ENCODE data around the gene SH3PXD2A.

SH3PXD2A gene, protein sequence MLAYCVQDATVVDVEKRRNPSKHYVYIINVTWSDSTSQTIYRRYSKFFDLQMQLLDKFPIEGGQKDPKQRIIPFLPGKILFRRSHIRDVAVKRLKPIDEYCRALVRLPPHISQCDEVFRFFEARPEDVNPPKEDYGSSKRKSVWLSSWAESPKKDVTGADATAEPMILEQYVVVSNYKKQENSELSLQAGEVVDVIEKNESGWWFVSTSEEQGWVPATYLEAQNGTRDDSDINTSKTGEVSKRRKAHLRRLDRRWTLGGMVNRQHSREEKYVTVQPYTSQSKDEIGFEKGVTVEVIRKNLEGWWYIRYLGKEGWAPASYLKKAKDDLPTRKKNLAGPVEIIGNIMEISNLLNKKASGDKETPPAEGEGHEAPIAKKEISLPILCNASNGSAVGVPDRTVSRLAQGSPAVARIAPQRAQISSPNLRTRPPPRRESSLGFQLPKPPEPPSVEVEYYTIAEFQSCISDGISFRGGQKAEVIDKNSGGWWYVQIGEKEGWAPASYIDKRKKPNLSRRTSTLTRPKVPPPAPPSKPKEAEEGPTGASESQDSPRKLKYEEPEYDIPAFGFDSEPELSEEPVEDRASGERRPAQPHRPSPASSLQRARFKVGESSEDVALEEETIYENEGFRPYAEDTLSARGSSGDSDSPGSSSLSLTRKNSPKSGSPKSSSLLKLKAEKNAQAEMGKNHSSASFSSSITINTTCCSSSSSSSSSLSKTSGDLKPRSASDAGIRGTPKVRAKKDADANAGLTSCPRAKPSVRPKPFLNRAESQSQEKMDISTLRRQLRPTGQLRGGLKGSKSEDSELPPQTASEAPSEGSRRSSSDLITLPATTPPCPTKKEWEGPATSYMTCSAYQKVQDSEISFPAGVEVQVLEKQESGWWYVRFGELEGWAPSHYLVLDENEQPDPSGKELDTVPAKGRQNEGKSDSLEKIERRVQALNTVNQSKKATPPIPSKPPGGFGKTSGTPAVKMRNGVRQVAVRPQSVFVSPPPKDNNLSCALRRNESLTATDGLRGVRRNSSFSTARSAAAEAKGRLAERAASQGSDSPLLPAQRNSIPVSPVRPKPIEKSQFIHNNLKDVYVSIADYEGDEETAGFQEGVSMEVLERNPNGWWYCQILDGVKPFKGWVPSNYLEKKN

DNA sequence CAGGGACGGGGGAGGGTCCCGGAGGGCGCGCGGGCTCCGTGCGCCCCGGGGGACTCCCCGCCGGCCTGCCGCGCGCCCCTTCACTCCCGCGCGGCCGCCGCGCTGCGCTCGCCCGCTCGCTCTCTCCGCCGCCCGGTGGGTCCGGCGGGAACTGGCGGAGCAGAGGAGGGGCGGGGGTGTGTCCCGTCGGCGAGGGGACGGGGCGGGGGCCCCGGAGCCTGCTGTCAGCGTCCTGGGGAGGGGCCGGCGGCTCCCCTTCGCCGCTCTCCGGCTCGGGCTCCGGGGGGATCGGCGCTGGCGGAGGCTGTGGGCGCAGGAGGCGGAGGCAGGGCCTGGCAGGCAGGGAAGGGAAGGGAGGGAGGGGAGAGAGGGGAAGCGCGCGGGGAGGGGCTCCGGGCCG lies at the start of gene SH3PXD2A:
TSS of gene SH3PXD2A (minus strand) at position 153 of the 400 bp plus-strand sequence. CDS start 310 bp downstream, outside the sequence.
- no peak for DNase-seq (ENCODE audit: low spot score in 2 of 2)

DNA sequence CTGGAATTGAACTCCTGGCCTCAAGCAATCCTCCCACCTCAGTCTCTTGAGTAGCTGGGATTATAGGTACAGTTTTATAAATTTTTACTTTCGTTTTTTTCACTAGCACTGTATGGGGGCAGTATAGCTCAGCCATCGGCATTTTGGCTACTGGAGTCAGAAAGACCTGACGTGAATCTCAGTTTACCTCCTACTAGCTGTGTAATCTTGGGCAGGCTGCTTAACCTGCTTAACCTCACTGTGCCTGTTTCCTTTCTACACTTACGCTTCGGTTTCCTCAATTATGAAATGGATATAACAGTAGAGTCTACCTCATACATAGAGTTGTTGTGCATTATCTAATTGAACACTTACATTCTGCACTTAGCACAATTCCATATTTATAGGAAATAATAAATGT lies 45.9 kb upstream of the SH3PXD2A start:
- H3K4me3 Mint-ChIP-seq, result no peak overlapping the region
- DNase-seq (ENCODE audit: low spot score in 2 of 2), result no peak
- H3K9me3 Mint-ChIP-seq, result no peaks in the 10 kb centered on the region
- no peaks in the 10 kb centered on the region for H3K27me3 Mint-ChIP-seq
- no peak for ATAC-seq (replicated peaks; ENCODE audit: extremely low read depth, poor library complexity, severe bottlenecking)
- H3K27ac Mint-ChIP-seq (ENCODE audit: low read depth), result peak overlapping the region; percentile 58
- peaks cover 41% of the 10 kb centered on the region for H3K36me3 Mint-ChIP-seq (ENCODE audit: insufficient read depth)
- H3K4me1 Mint-ChIP-seq, result peaks cover 20% of the 10 kb centered on the region

More for the DNA sequence above, at the start of gene SH3PXD2A:
- H3K4me3 Mint-ChIP-seq, result peak within 1 kb of the TSS; percentile 79
- ATAC-seq (replicated peaks; ENCODE audit: extremely low read depth, poor library complexity, severe bottlenecking), result peak; percentile 19
- no peak within 1 kb of the TSS for H3K27ac Mint-ChIP-seq (ENCODE audit: low read depth)
- H3K27me3 Mint-ChIP-seq, result peaks cover 59% of the 10 kb centered on the region
- H3K4me1 Mint-ChIP-seq, result peaks cover 10% of the 10 kb centered on the region
- H3K9me3 Mint-ChIP-seq, result no peaks in the 10 kb centered on the region
- no peaks in the 10 kb centered on the region for H3K36me3 Mint-ChIP-seq (ENCODE audit: insufficient read depth)

DNA sequence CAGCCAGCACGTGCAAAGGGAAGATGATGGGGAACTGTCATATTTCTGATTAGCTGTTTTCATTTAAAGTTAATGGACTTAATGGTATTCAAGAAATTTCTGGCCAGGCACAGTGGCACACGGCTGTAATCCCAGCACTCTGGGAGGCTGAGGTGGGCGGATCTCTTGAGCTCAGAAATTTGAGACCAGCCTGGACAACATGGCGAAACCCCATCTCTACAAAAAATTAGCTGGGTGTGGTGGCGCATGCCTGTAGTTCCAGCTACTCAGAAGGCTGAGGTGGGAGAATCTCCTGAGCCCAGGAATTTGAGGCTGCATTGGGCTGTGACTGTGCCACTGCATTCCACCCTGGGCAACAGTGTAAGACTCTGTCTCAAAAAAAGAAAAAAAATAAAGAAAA lies 43.9 kb upstream of the SH3PXD2A start:
- no peak overlapping the region for H3K27ac Mint-ChIP-seq (ENCODE audit: low read depth)

DNA sequence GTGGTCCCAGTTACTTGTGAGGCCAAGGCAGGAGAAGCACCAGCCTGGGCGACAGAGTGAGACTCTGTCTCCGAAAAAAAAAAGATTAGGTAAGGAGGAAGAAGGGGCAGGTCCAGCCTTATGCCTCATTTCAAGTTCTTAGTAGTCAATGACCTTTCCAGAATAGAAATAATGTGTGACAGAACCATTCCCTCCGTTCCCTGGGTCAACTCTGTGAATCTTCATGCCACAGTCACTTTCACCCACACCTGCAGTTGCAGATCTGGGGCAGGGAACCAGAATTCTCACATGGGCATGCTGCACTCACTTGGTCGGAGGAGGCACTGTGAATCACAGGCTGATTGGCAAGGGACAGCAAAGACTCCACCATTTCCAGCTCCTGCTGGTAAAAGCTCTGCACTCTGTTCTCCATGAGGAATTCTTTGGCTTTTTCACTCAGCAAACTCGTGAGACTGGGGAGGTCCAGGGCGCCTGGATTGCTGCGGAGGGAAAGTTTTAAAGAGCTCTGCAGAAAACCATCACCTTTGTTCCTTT lies 41.9 kb upstream of the SH3PXD2A start:
- H3K36me3 Mint-ChIP-seq (ENCODE audit: insufficient read depth), result peaks cover 52% of the 10 kb centered on the region
- H3K4me1 Mint-ChIP-seq, result peaks cover 26% of the 10 kb centered on the region
- no peaks in the 10 kb centered on the region for H3K9me3 Mint-ChIP-seq
- no peak overlapping the region for H3K27ac Mint-ChIP-seq (ENCODE audit: low read depth)
- no peaks in the 10 kb centered on the region for H3K27me3 Mint-ChIP-seq
- ATAC-seq (replicated peaks; ENCODE audit: extremely low read depth, poor library complexity, severe bottlenecking) (no peak), DNase-seq (ENCODE audit: low spot score in 2 of 2) (no peak)
- no peak overlapping the region for H3K4me3 Mint-ChIP-seq

More for the DNA sequence above, 43.9 kb upstream of the SH3PXD2A start:
- H3K4me3 Mint-ChIP-seq, result no peak overlapping the region
- ATAC-seq (replicated peaks; ENCODE audit: extremely low read depth, poor library complexity, severe bottlenecking) (no peak), DNase-seq (ENCODE audit: low spot score in 2 of 2) (no peak)
- H3K36me3 Mint-ChIP-seq (ENCODE audit: insufficient read depth), result peaks cover 47% of the 10 kb centered on the region
- H3K27me3 Mint-ChIP-seq, result no peaks in the 10 kb centered on the region
- H3K9me3 Mint-ChIP-seq, result no peaks in the 10 kb centered on the region
- peaks cover 26% of the 10 kb centered on the region for H3K4me1 Mint-ChIP-seq

DNA sequence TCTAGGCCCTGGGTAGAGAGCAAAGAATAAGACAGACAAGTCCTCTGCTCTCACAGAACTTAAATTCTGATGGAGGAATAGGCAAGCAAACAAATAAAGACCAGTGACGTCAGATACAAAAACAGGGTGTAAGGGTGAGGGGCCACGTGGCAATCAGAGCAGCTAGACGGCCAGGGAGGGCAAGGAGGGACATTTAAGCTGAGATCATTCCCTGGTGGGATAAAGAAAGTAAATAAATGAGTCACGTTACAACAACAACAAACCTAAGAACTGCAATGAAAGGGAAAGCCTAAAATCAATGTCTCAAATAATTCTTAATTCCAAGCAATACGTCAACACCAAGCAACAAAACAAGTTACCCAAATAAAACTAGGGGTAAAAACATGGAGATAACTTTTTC lies 40.8 kb upstream of the SH3PXD2A start:
- no peak for ATAC-seq (replicated peaks; ENCODE audit: extremely low read depth, poor library complexity, severe bottlenecking)
- DNase-seq (ENCODE audit: low spot score in 2 of 2), result no peak
- Mint-ChIP-seq H3K36me3 (ENCODE audit: insufficient read depth) (peaks cover 55% of the 10 kb centered on the region), H3K27me3 (no peaks in the 10 kb centered on the region), H3K4me1 (peaks cover 26% of the 10 kb centered on the region), H3K27ac (ENCODE audit: low read depth) (no peak overlapping the region), H3K9me3 (no peaks in the 10 kb centered on the region), H3K4me3 (no peak overlapping the region)

GRCh38 chr10:103895411-103896186 lies 40.2 kb upstream of the SH3PXD2A start:
- Mint-ChIP-seq H3K4me1 (peaks cover 22% of the 10 kb centered on the region), H3K27ac (ENCODE audit: low read depth) (peak overlapping the region; percentile 78), H3K4me3 (no peak overlapping the region), H3K27me3 (no peaks in the 10 kb centered on the region), H3K36me3 (ENCODE audit: insufficient read depth) (peaks cover 53% of the 10 kb centered on the region), H3K9me3 (no peaks in the 10 kb centered on the region)
- ATAC-seq (replicated peaks; ENCODE audit: extremely low read depth, poor library complexity, severe bottlenecking) (no peak), DNase-seq (ENCODE audit: low spot score in 2 of 2) (no peak)

- Mint-ChIP-seq H3K9me3 (no peaks in the 10 kb centered on the region), H3K36me3 (ENCODE audit: insufficient read depth) (peaks cover 47% of the 10 kb centered on the region), H3K27me3 (no peaks in the 10 kb centered on the region), H3K27ac (ENCODE audit: low read depth) (peak overlapping the region; percentile 78), H3K4me3 (no peak overlapping the region), H3K4me1 (peaks cover 17% of the 10 kb centered on the region)
- ATAC-seq (replicated peaks; ENCODE audit: extremely low read depth, poor library complexity, severe bottlenecking), result no peak
- no peak for DNase-seq (ENCODE audit: low spot score in 2 of 2)
Measured at GRCh38 chr10:103894441-103894864, 39.1 kb upstream of the SH3PXD2A start.

DNA sequence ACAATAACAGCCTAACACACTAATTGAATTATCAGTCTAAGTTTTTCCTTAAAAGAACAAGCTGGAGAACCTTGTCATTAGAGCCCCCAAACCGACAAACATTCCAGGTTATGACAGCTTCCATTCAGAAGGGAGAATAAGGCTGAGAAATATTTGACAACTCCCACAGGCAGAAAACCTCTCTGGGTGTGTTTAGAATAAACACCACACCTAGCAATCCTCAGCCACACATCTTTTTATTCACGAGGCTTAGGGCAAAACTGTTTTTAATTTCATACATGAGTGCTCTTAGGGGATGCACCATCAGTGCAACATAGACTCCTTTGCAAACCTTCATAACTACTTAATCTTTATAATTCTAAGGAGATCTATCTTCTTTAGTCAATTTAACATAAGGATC lies 38.4 kb upstream of the SH3PXD2A start:
- peaks cover 47% of the 10 kb centered on the region for H3K36me3 Mint-ChIP-seq (ENCODE audit: insufficient read depth)
- no peaks in the 10 kb centered on the region for H3K27me3 Mint-ChIP-seq
- no peaks in the 10 kb centered on the region for H3K9me3 Mint-ChIP-seq
- no peak for ATAC-seq (replicated peaks; ENCODE audit: extremely low read depth, poor library complexity, severe bottlenecking)
- peak overlapping the region; percentile 78 for H3K27ac Mint-ChIP-seq (ENCODE audit: low read depth)
- no peak for DNase-seq (ENCODE audit: low spot score in 2 of 2)
- H3K4me1 Mint-ChIP-seq, result peaks cover 21% of the 10 kb centered on the region
- H3K4me3 Mint-ChIP-seq, result no peak overlapping the region

DNA sequence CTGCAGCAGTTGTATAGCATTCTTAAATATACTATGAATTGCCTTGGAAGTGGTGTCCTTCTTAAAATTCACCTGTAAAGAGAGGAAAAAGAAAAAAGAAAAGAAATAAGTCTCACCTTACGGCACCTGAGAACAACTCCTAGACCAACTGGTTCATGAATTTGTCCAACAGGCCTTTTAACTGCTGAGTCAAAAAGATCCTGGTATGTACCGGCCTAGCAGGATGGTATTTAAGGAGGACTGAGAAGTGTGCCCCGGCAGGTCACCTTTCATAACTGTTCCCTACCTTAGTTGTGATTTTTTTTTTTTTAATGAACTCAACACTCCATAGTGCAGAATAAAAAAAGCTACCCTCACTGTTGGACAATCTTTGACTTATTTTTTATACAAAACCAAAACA lies 36.8 kb upstream of the SH3PXD2A start:
- peaks cover 28% of the 10 kb centered on the region for H3K4me1 Mint-ChIP-seq
- ATAC-seq (replicated peaks; ENCODE audit: extremely low read depth, poor library complexity, severe bottlenecking) (no peak), DNase-seq (ENCODE audit: low spot score in 2 of 2) (no peak)
- no peak overlapping the region for H3K4me3 Mint-ChIP-seq
- no peaks in the 10 kb centered on the region for H3K9me3 Mint-ChIP-seq
- H3K27me3 Mint-ChIP-seq, result no peaks in the 10 kb centered on the region
- H3K27ac Mint-ChIP-seq (ENCODE audit: low read depth), result no peak overlapping the region
- peaks cover 46% of the 10 kb centered on the region for H3K36me3 Mint-ChIP-seq (ENCODE audit: insufficient read depth)

DNA sequence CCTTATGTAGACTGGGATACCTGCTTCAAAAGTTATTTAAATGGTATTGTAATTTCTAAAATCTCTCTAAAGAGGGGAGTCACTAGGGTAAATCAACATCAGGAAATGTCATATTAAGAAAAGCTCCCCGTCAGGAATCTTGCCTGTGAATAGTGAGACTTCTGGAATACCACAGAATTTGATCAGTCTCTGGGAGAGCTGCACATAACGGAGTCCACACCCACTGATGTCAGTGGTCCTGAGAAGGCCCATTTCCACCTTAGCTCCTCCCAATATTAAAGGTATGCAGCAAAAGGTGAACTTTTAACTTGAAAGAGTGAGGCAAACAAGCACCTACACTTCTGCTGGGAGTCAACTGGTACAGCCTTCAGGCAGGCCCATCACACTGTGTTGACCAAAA lies 35.3 kb upstream of the SH3PXD2A start:
- Mint-ChIP-seq H3K36me3 (ENCODE audit: insufficient read depth) (peaks cover 45% of the 10 kb centered on the region), H3K27ac (ENCODE audit: low read depth) (peak overlapping the region; percentile 56), H3K4me1 (peaks cover 25% of the 10 kb centered on the region), H3K27me3 (no peaks in the 10 kb centered on the region), H3K4me3 (no peak overlapping the region), H3K9me3 (no peaks in the 10 kb centered on the region)
- no peak for ATAC-seq (replicated peaks; ENCODE audit: extremely low read depth, poor library complexity, severe bottlenecking)
- no peak for DNase-seq (ENCODE audit: low spot score in 2 of 2)

- Mint-ChIP-seq H3K36me3 (ENCODE audit: insufficient read depth) (peaks cover 46% of the 10 kb centered on the region), H3K27ac (ENCODE audit: low read depth) (peak overlapping the region; percentile 56)
Measured at GRCh38 chr10:103890194-103890658, 34.9 kb upstream of the SH3PXD2A start.

More at GRCh38 chr10:103890194-103890658, 34.9 kb upstream of the SH3PXD2A start:
- DNase-seq (ENCODE audit: low spot score in 2 of 2) (no peak), ATAC-seq (replicated peaks; ENCODE audit: extremely low read depth, poor library complexity, severe bottlenecking) (no peak)
- Mint-ChIP-seq H3K4me1 (peaks cover 21% of the 10 kb centered on the region), H3K9me3 (no peaks in the 10 kb centered on the region), H3K4me3 (no peak overlapping the region), H3K27me3 (no peaks in the 10 kb centered on the region)
